ENCODE measurements around the gene SEC14L6.
"Not testable (repeated sequence)": the region's sequence is repeated elsewhere in the genome, so short reads cannot be mapped to it uniquely, and the experiment has no call there.

Gene SEC14L6

GRCh38 chr22:30547188-30547587 is 647 bp upstream of the SEC14L6 start:
- peaks cover 3% of the 10 kb centered on the region for H3K4me1 ChIP-seq (ENCODE audit: insufficient read depth, insufficient read length)
- no peak for DNase-seq (ENCODE audit: low read depth, low spot score)
- H3K9me3 ChIP-seq (ENCODE audit: insufficient read depth, low read length): no peaks in the 10 kb centered on the region
- TF ChIP-seq SUZ12 (IDR thresholded peaks at IDR 0.05; ENCODE audit: extremely low read depth, insufficient read depth, insufficient read length) (no peak), YY1 (IDR thresholded peaks at IDR 0.05; ENCODE audit: insufficient read depth, insufficient read length) (no peak), ZNF274 (IDR thresholded peaks at IDR 0.05; ENCODE audit: low read depth, low read length) (no peak)
- no peak overlapping the region for H3K4me3 ChIP-seq (ENCODE audit: insufficient read length, low read depth)
- H3K27me3 ChIP-seq (ENCODE audit: insufficient read depth, insufficient read length): peaks cover 18% of the 10 kb centered on the region
- H3K9ac ChIP-seq (ENCODE audit: insufficient read length, low read depth): no peak overlapping the region
- no peaks in the 10 kb centered on the region for H3K36me3 ChIP-seq (ENCODE audit: insufficient read depth, insufficient read length, low read length)

DNA sequence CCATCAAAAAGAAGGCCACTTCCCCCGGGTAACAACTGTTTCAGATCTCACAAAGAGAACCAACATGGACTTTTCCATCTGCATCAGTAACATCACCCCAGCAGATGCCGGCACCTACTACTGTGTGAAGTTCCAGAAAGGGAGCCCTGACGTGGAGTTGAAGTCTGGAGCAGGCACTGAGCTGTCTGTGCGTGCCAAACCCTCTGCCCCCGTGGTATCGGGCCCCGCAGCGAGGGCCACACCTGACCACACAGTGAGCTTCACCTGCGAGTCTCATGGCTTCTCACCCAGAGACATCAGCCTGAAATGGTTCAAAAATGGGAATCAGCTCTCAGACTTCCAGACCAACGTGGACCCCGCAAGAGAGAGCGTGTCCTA is 3.7 kb downstream of the SEC14L6 start:
- peaks cover 24% of the 10 kb centered on the region for H3K27me3 ChIP-seq (ENCODE audit: insufficient read depth, insufficient read length)
- peak overlapping the region; percentile 42 for H3K9ac ChIP-seq (ENCODE audit: insufficient read length, low read depth)
- TF ChIP-seq ZNF274 (IDR thresholded peaks at IDR 0.05; ENCODE audit: low read depth, low read length) (no peak), YY1 (IDR thresholded peaks at IDR 0.05; ENCODE audit: insufficient read depth, insufficient read length) (no peak), SUZ12 (IDR thresholded peaks at IDR 0.05; ENCODE audit: extremely low read depth, insufficient read depth, insufficient read length) (no peak)
- peak overlapping the region; percentile 43 for H3K4me3 ChIP-seq (ENCODE audit: insufficient read length, low read depth)
- H3K36me3 ChIP-seq (ENCODE audit: insufficient read depth, insufficient read length, low read length): no peaks in the 10 kb centered on the region
- no peak for DNase-seq (ENCODE audit: low read depth, low spot score)
- no peaks in the 10 kb centered on the region for H3K9me3 ChIP-seq (ENCODE audit: insufficient read depth, low read length)
- peaks cover 2% of the 10 kb centered on the region for H3K4me1 ChIP-seq (ENCODE audit: insufficient read depth, insufficient read length)

GRCh38 chr22:30541961-30542810 is 4.4 kb downstream of the SEC14L6 start:
- no peaks in the 10 kb centered on the region for H3K9me3 ChIP-seq (ENCODE audit: insufficient read depth, low read length)
- TF ChIP-seq YY1 (IDR thresholded peaks at IDR 0.05; ENCODE audit: insufficient read depth, insufficient read length) (no peak), ZNF274 (IDR thresholded peaks at IDR 0.05; ENCODE audit: low read depth, low read length) (no peak), SUZ12 (IDR thresholded peaks at IDR 0.05; ENCODE audit: extremely low read depth, insufficient read depth, insufficient read length) (no peak)
- H3K4me3 ChIP-seq (ENCODE audit: insufficient read length, low read depth): peak overlapping the region; percentile 43
- peak overlapping the region; percentile 42 for H3K9ac ChIP-seq (ENCODE audit: insufficient read length, low read depth)
- no peaks in the 10 kb centered on the region for H3K36me3 ChIP-seq (ENCODE audit: insufficient read depth, insufficient read length, low read length)
- H3K4me1 ChIP-seq (ENCODE audit: insufficient read depth, insufficient read length): no peaks in the 10 kb centered on the region
- no peak for DNase-seq (ENCODE audit: low read depth, low spot score)
- H3K27me3 ChIP-seq (ENCODE audit: insufficient read depth, insufficient read length): peaks cover 24% of the 10 kb centered on the region

- not testable (repeated sequence) for H3K4me1 ChIP-seq (ENCODE audit: insufficient read depth, insufficient read length); H3K36me3 ChIP-seq (ENCODE audit: insufficient read depth, insufficient read length, low read length); DNase-seq (ENCODE audit: low read depth, low spot score); H3K9me3 ChIP-seq (ENCODE audit: insufficient read depth, low read length)
- peak overlapping the region; percentile 42 for H3K9ac ChIP-seq (ENCODE audit: insufficient read length, low read depth)
- peaks cover 24% of the 10 kb centered on the region for H3K27me3 ChIP-seq (ENCODE audit: insufficient read depth, insufficient read length)
- peak overlapping the region; percentile 43 for H3K4me3 ChIP-seq (ENCODE audit: insufficient read length, low read depth)
Observed at GRCh38 chr22:30541511-30541910, 5.0 kb downstream of the SEC14L6 start.

- no peak for DNase-seq (ENCODE audit: low read depth, low spot score)
- no peaks in the 10 kb centered on the region for H3K9me3 ChIP-seq (ENCODE audit: insufficient read depth, low read length)
- no peak overlapping the region for H3K9ac ChIP-seq (ENCODE audit: insufficient read length, low read depth)
- H3K4me1 ChIP-seq (ENCODE audit: insufficient read depth, insufficient read length): no peaks in the 10 kb centered on the region
- no peak overlapping the region for H3K4me3 ChIP-seq (ENCODE audit: insufficient read length, low read depth)
- peaks cover 24% of the 10 kb centered on the region for H3K27me3 ChIP-seq (ENCODE audit: insufficient read depth, insufficient read length)
- TF ChIP-seq YY1 (IDR thresholded peaks at IDR 0.05; ENCODE audit: insufficient read depth, insufficient read length) (no peak), SUZ12 (IDR thresholded peaks at IDR 0.05; ENCODE audit: extremely low read depth, insufficient read depth, insufficient read length) (no peak), ZNF274 (IDR thresholded peaks at IDR 0.05; ENCODE audit: low read depth, low read length) (no peak)
- H3K36me3 ChIP-seq (ENCODE audit: insufficient read depth, insufficient read length, low read length): no peaks in the 10 kb centered on the region
Observed at GRCh38 chr22:30539368-30539767, 7.2 kb downstream of the SEC14L6 start.

DNA sequence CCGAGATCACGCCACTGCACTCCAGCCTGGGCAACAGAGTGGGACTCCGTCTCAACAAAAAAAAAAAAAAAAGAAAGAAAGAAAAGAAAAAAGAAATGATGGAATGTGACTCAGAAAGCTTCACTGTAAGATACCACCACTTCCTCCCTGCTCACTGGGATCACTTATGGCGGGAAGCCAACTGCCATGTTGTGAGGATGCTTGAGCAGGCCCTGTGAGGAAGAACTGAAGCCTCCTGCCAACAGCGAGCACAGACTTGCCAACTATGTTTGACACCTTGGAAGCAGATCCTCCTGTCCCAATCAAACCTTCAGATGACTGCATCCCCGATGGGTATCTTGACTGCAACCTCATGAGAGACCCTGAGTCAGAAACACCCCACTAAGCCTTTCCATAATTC is 8.3 kb downstream of the SEC14L6 start:
- Histone ChIP-seq H3K4me3 (ENCODE audit: insufficient read length, low read depth) (no peak overlapping the region), H3K4me1 (ENCODE audit: insufficient read depth, insufficient read length) (peaks cover 2% of the 10 kb centered on the region), H3K9ac (ENCODE audit: insufficient read length, low read depth) (no peak overlapping the region), H3K36me3 (ENCODE audit: insufficient read depth, insufficient read length, low read length) (no peaks in the 10 kb centered on the region), H3K9me3 (ENCODE audit: insufficient read depth, low read length) (no peaks in the 10 kb centered on the region), H3K27me3 (ENCODE audit: insufficient read depth, insufficient read length) (peaks cover 16% of the 10 kb centered on the region)
- no peak for DNase-seq (ENCODE audit: low read depth, low spot score)
- TF ChIP-seq ZNF274 (IDR thresholded peaks at IDR 0.05; ENCODE audit: low read depth, low read length) (no peak), YY1 (IDR thresholded peaks at IDR 0.05; ENCODE audit: insufficient read depth, insufficient read length) (no peak), SUZ12 (IDR thresholded peaks at IDR 0.05; ENCODE audit: extremely low read depth, insufficient read depth, insufficient read length) (no peak)

DNA sequence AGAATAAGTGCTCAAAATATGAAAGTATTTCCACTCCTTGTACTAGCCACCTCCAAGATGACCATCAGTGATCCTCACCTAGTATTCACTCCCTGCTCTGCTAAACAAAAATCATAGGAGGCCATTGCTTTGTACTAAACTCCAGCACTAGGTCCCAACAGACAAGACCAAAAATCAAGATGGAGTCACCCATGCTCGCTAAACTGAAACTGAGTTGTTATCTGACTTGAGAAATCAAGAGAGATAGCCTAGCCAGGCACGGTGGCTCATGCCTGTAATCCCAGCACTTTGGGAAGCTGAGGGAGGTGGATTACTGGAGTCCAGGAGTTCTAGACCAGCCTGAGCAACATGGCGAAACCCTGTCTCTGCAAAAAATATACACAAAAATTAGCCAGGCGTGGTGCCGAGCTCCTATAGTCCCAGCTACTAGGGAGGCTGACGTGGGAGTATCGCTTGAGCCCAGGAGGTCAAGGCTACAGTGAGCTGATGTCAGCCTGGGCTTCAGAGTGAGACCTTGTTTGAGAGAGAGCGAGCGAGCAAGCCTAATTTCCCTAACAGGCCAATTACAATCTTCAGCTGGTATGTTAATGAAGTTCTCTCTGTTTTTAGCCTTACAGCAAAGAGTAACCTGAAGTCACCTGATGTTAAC is 9.3 kb downstream of the SEC14L6 start:
- no peak overlapping the region for H3K9ac ChIP-seq (ENCODE audit: insufficient read length, low read depth)
- TF ChIP-seq ZNF274 (IDR thresholded peaks at IDR 0.05; ENCODE audit: low read depth, low read length) (no peak), YY1 (IDR thresholded peaks at IDR 0.05; ENCODE audit: insufficient read depth, insufficient read length) (no peak), SUZ12 (IDR thresholded peaks at IDR 0.05; ENCODE audit: extremely low read depth, insufficient read depth, insufficient read length) (no peak)
- peaks cover 6% of the 10 kb centered on the region for H3K27me3 ChIP-seq (ENCODE audit: insufficient read depth, insufficient read length)
- DNase-seq (ENCODE audit: low read depth, low spot score): no peak
- no peaks in the 10 kb centered on the region for H3K36me3 ChIP-seq (ENCODE audit: insufficient read depth, insufficient read length, low read length)
- H3K9me3 ChIP-seq (ENCODE audit: insufficient read depth, low read length): no peaks in the 10 kb centered on the region
- H3K4me3 ChIP-seq (ENCODE audit: insufficient read length, low read depth): no peak overlapping the region
- peaks cover 2% of the 10 kb centered on the region for H3K4me1 ChIP-seq (ENCODE audit: insufficient read depth, insufficient read length)

Measured in NT2/D1 (cell line).